PC-3 (cell line): Measurements from ENCODE around the gene LIN7B.

Experiments
- CTCF ChIP-seq: fragments of 300-600 bp; sonication (generic); conservative IDR thresholded peaks from 2 replicates; pipeline ENCODE4 v1.5.1; 2017; ENCODE audit warnings: antibody characterized with exemption, low read depth, mild to moderate bottlenecking, low read length
- EZH2 ChIP-seq: fragments of 300-600 bp; sonication (generic); IDR thresholded peaks from one replicate; pipeline ENCODE4 v1.6.1; 2017; ENCODE audit warnings: antibody characterized with exemption, mild to moderate bottlenecking, low read length; ENCODE audit not compliant: unreplicated experiment
- EZH2phosphoT487 ChIP-seq: fragments of 300-600 bp; sonication (generic); IDR thresholded peaks from 2 replicates; pipeline ENCODE4 v1.6.1; 2018; ENCODE audit warnings: mild to moderate bottlenecking, antibody characterized with exemption, low read length, borderline replicate concordance

DNA sequence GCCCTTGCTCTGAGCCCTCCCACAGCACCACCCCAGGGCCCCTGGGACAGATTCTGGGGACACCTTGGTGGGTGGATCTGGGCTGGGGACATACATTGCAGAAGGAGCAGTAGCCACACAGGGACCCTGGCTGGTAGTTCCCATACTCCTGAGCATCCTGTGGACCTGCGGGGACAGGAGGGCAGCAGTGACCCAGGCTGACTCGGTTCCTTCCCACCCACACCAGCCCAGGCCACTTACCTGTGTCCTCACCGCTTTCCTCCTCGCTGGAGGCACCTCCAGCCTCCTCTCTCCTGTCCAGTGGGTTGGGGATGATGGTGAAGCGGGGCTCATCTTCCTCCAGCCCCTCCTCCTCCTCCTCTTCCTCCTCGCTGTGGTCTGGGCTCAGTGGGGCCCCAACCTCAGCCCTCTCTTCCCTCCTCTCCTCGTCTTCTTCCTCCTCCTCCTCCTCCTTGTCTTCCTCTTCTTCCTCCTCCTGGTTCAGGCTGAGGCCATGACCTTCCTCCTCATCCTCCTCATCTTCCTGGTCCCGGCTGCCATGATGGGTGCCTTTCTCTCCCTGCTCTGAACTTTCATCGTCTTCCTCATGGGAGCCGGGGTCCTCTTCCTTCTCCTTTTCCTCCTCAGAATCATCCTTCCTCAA is 39.1 kb downstream of the LIN7B start:
- TF ChIP-seq EZH2phosphoT487 (no peak), CTCF (no peak), EZH2 (no peak)
